ENCODE results near the gene CDHR2.

GRCh38 chr5:176573564-176574296, 24.6 kb downstream of the CDHR2 start:
- no peak for TF ChIP-seq TOX (CRISPR knock-in tag; IDR thresholded peaks at IDR 0.05; ENCODE audit: borderline replicate concordance)
- no peak for TF ChIP-seq PATZ1 (CRISPR knock-in tag; IDR thresholded peaks at IDR 0.05; ENCODE audit: borderline replicate concordance)
- no peak for TF ChIP-seq RARB (CRISPR knock-in tag; IDR thresholded peaks at IDR 0.05)
- TF ChIP-seq CREB5 (CRISPR knock-in tag; IDR thresholded peaks at IDR 0.05; ENCODE audit: low read depth), result no peak
- TF ChIP-seq ISL1 (CRISPR knock-in tag; IDR thresholded peaks at IDR 0.05), result no peak
- no peak for TF ChIP-seq PPARA (CRISPR knock-in tag; IDR thresholded peaks at IDR 0.05; ENCODE audit: borderline replicate concordance)
- no peak for TF ChIP-seq ZFP3 (CRISPR knock-in tag; IDR thresholded peaks at IDR 0.05)
- TF ChIP-seq OSR1 (CRISPR knock-in tag; IDR thresholded peaks at IDR 0.05), result no peak
- no peak for TF ChIP-seq POU6F1 (CRISPR knock-in tag; IDR thresholded peaks at IDR 0.05; ENCODE audit: borderline replicate concordance, low read depth)
- no peak for TF ChIP-seq ZFP30 (CRISPR knock-in tag; IDR thresholded peaks at IDR 0.05)
- TF ChIP-seq ESRRG (CRISPR knock-in tag; IDR thresholded peaks at IDR 0.05), result no peak
